Activated CD4-positive, alpha-beta T cell treated with anti-CD3 and anti-CD28 coated beads, Interleukin-2, Interleukin-6, amounts not matched to agents 100 ng/mL and 50 ng/mL, durations not matched to agents 16 hours and 8 hours (primary cell): ENCODE results near the gene TNS1.
"Not testable (repeated sequence)": the region's sequence is repeated elsewhere in the genome, so short reads cannot be mapped to it uniquely, and the experiment has no call there.

Experiments
- DNase-seq: peaks from one replicate; pipeline ENCODE4 v3.0.0-alpha.2; 2020

The TNS1 gene

GRCh38 chr2:218002845-218003180 lies at the start of gene TNS1:
Gene TNS1, minus strand, starts transcription at chr2:218002995. Its CDS starts 123 bp downstream, at chr2:218002872.
- DNase-seq, result no peak

GRCh38 chr2:218051903-218052302 lies 49.1 kb upstream of the TNS1 start:
- no peak for DNase-seq

GRCh38 chr2:218047536-218048225 lies 44.9 kb upstream of the TNS1 start:
- no peak for DNase-seq

GRCh38 chr2:218046238-218046637 lies 43.4 kb upstream of the TNS1 start:
- DNase-seq, result no peak

GRCh38 chr2:218044599-218044998 lies 41.8 kb upstream of the TNS1 start:
- DNase-seq, result not testable (repeated sequence)

- DNase-seq, result no peak
These were observed 40.9 kb upstream of the TNS1 start for GRCh38 chr2:218043701-218044109.

- DNase-seq, result no peak
These were observed 40.3 kb upstream of the TNS1 start for GRCh38 chr2:218043100-218043499.

GRCh38 chr2:218041302-218042168 lies 38.7 kb upstream of the TNS1 start:
- no peak for DNase-seq

GRCh38 chr2:218040883-218041282 lies 38.1 kb upstream of the TNS1 start:
- DNase-seq, result no peak

- DNase-seq, result no peak
These were observed 36.4 kb upstream of the TNS1 start for GRCh38 chr2:218039171-218039570.

- no peak for DNase-seq
These were observed 33.6 kb upstream of the TNS1 start for GRCh38 chr2:218036371-218036770.

- no peak for DNase-seq
These were observed 32.8 kb upstream of the TNS1 start for GRCh38 chr2:218035463-218036100.

- DNase-seq, result peak; percentile 77
These were observed 31.9 kb upstream of the TNS1 start for GRCh38 chr2:218034497-218035213.

- DNase-seq, result no peak
These were observed 31.0 kb upstream of the TNS1 start for GRCh38 chr2:218033590-218034496.

GRCh38 chr2:218033208-218033589 lies 30.4 kb upstream of the TNS1 start:
- DNase-seq, result no peak

GRCh38 chr2:218032336-218033171 lies 29.8 kb upstream of the TNS1 start:
- no peak for DNase-seq

GRCh38 chr2:218031771-218032257 lies 29.0 kb upstream of the TNS1 start:
- DNase-seq, result no peak

GRCh38 chr2:218031261-218031660 lies 28.5 kb upstream of the TNS1 start:
- DNase-seq, result no peak

- no peak for DNase-seq
These were observed 27.8 kb upstream of the TNS1 start for GRCh38 chr2:218030409-218031195.
